ENCODE data around the gene ZNF385D.

The ZNF385D gene

GRCh38 chr3:21517184-21517583 is 233.8 kb downstream of the ZNF385D start:
- Histone ChIP-seq H4K8ac (ENCODE audit: low read length) (no peak overlapping the region), H2AK5ac (ENCODE audit: low read length, severe bottlenecking) (no peak overlapping the region), H2AFZ (ENCODE audit: low read depth, low read length) (no peak overlapping the region), H3K27me3 (ENCODE audit: control insufficient read depth in 1 of 2, insufficient read depth in 1 of 2, low read length in 2 of 2) (no peaks in the 10 kb centered on the region), H3K9ac (ENCODE audit: low read length) (no peak overlapping the region), H3K18ac (ENCODE audit: low read depth in 1 of 2, low read length in 2 of 2) (no peak overlapping the region), H2BK12ac (ENCODE audit: low read length in 2 of 2) (no peak overlapping the region), H3K36me3 (ENCODE audit: control insufficient read depth in 1 of 2, insufficient read depth in 2 of 2, low read depth in 1 of 2, low read length in 2 of 2) (no peaks in the 10 kb centered on the region), H3K4ac (ENCODE audit: low read depth in 1 of 2, low read length in 2 of 2) (no peak overlapping the region), H3K4me3 (ENCODE audit: insufficient read depth in 1 of 2, low read depth in 1 of 2, low read length in 2 of 2) (no peak overlapping the region), H3K27ac (ENCODE audit: low read length, poor library complexity, severe bottlenecking) (no peak overlapping the region), H4K91ac (ENCODE audit: low read length) (no peak overlapping the region), H2BK120ac (ENCODE audit: low read depth, low read length) (no peak overlapping the region), H2BK5ac (ENCODE audit: low read depth, low read length, poor library complexity, severe bottlenecking) (no peak overlapping the region), H3K9me3 (ENCODE audit: control insufficient read depth, low read length) (no peaks in the 10 kb centered on the region), H2BK15ac (ENCODE audit: low read depth, poor library complexity, severe bottlenecking) (no peak overlapping the region), H3K4me2 (ENCODE audit: low read length, poor library complexity, severe bottlenecking) (no peak overlapping the region), H3K23ac (ENCODE audit: low read length in 2 of 2) (no peak overlapping the region), H3K14ac (ENCODE audit: low read length in 2 of 2) (no peak overlapping the region), H3K4me1 (ENCODE audit: control insufficient read depth, insufficient read depth, low read depth, low read length) (no peaks in the 10 kb centered on the region), H3K79me1 (replicated peaks; ENCODE audit: low read length, poor library complexity, severe bottlenecking) (no peaks in the 10 kb centered on the region)
- DNase-seq: no peak
- WGBS: 86% methylated on average over 3 of the region's 3 CpGs

DNA sequence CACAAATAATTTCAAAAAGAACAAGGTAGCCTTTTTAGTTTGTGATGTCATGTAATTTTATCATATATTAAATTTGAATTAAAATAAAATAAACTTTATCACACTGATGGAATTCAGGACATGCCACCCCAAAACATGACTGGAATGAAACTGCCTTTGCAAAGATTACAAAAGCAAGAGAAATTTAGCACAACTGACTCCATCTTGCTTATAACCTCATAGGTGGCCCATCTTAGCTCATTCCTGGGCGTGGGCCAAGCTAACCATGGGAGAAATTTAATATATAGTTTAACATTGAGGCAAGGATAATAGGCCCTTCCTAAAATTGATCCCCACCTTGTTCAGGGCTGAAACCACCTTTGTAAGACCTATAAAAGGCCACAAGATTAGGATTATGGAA is 235.6 kb downstream of the ZNF385D start:
- no peak overlapping the region for H3K27ac ChIP-seq (ENCODE audit: low read length, poor library complexity, severe bottlenecking)
- no peak overlapping the region for H2BK15ac ChIP-seq (ENCODE audit: low read depth, poor library complexity, severe bottlenecking)
- no peaks in the 10 kb centered on the region for H3K79me1 ChIP-seq (replicated peaks; ENCODE audit: low read length, poor library complexity, severe bottlenecking)
- no peak overlapping the region for H2AK5ac ChIP-seq (ENCODE audit: low read length, severe bottlenecking)
- H2BK5ac ChIP-seq (ENCODE audit: low read depth, low read length, poor library complexity, severe bottlenecking): no peak overlapping the region
- H3K4me2 ChIP-seq (ENCODE audit: low read length, poor library complexity, severe bottlenecking): no peak overlapping the region
- no CpG with 5 or more reads among the region's 1 CpG for whole genome bisulfite sequencing
- no peak overlapping the region for H3K4me3 ChIP-seq (ENCODE audit: insufficient read depth in 1 of 2, low read depth in 1 of 2, low read length in 2 of 2)
- H3K14ac ChIP-seq (ENCODE audit: low read length in 2 of 2): no peak overlapping the region
- no peak overlapping the region for H2AFZ ChIP-seq (ENCODE audit: low read depth, low read length)
- no peak for DNase-seq
- H4K91ac ChIP-seq (ENCODE audit: low read length): no peak overlapping the region
- no peak overlapping the region for H3K23ac ChIP-seq (ENCODE audit: low read length in 2 of 2)
- no peaks in the 10 kb centered on the region for H3K4me1 ChIP-seq (ENCODE audit: control insufficient read depth, insufficient read depth, low read depth, low read length)
- no peak overlapping the region for H4K8ac ChIP-seq (ENCODE audit: low read length)
- H3K4ac ChIP-seq (ENCODE audit: low read depth in 1 of 2, low read length in 2 of 2): no peak overlapping the region
- H2BK120ac ChIP-seq (ENCODE audit: low read depth, low read length): no peak overlapping the region
- H3K9me3 ChIP-seq (ENCODE audit: control insufficient read depth, low read length): no peaks in the 10 kb centered on the region
- no peak overlapping the region for H3K9ac ChIP-seq (ENCODE audit: low read length)
- no peak overlapping the region for H3K18ac ChIP-seq (ENCODE audit: low read depth in 1 of 2, low read length in 2 of 2)
- H2BK12ac ChIP-seq (ENCODE audit: low read length in 2 of 2): no peak overlapping the region
- H3K36me3 ChIP-seq (ENCODE audit: control insufficient read depth in 1 of 2, insufficient read depth in 2 of 2, low read depth in 1 of 2, low read length in 2 of 2): peaks cover 0 to 4% of the 10 kb centered on the region in 2 experiments
- H3K27me3 ChIP-seq (ENCODE audit: control insufficient read depth in 1 of 2, insufficient read depth in 1 of 2, low read length in 2 of 2): no peaks in the 10 kb centered on the region

GRCh38 chr3:21509731-21510470 is 241.1 kb downstream of the ZNF385D start:
- H2BK15ac ChIP-seq (ENCODE audit: low read depth, poor library complexity, severe bottlenecking): no peak overlapping the region
- no peak overlapping the region for H2BK12ac ChIP-seq (ENCODE audit: low read length in 2 of 2)
- no peak overlapping the region for H3K4ac ChIP-seq (ENCODE audit: low read depth in 1 of 2, low read length in 2 of 2)
- H3K27me3 ChIP-seq (ENCODE audit: control insufficient read depth in 1 of 2, insufficient read depth in 1 of 2, low read length in 2 of 2): no peaks in the 10 kb centered on the region
- DNase-seq: no peak
- no peaks in the 10 kb centered on the region for H3K79me1 ChIP-seq (replicated peaks; ENCODE audit: low read length, poor library complexity, severe bottlenecking)
- no peaks in the 10 kb centered on the region for H3K9me3 ChIP-seq (ENCODE audit: control insufficient read depth, low read length)
- H3K9ac ChIP-seq (ENCODE audit: low read length): no peak overlapping the region
- WGBS: 100% methylated on average over 1 of the region's 5 CpGs
- H3K14ac ChIP-seq (ENCODE audit: low read length in 2 of 2): no peak overlapping the region
- H3K4me3 ChIP-seq (ENCODE audit: insufficient read depth in 1 of 2, low read depth in 1 of 2, low read length in 2 of 2): no peak overlapping the region
- no peaks in the 10 kb centered on the region for H3K4me1 ChIP-seq (ENCODE audit: control insufficient read depth, insufficient read depth, low read depth, low read length)
- no peak overlapping the region for H4K8ac ChIP-seq (ENCODE audit: low read length)
- no peak overlapping the region for H3K23ac ChIP-seq (ENCODE audit: low read length in 2 of 2)
- H2AFZ ChIP-seq (ENCODE audit: low read depth, low read length): no peak overlapping the region
- no peak overlapping the region for H3K27ac ChIP-seq (ENCODE audit: low read length, poor library complexity, severe bottlenecking)
- peaks cover 0 to 24% of the 10 kb centered on the region in 2 experiments for H3K36me3 ChIP-seq (ENCODE audit: control insufficient read depth in 1 of 2, insufficient read depth in 2 of 2, low read depth in 1 of 2, low read length in 2 of 2)
- H2BK120ac ChIP-seq (ENCODE audit: low read depth, low read length): no peak overlapping the region
- no peak overlapping the region for H3K4me2 ChIP-seq (ENCODE audit: low read length, poor library complexity, severe bottlenecking)
- H4K91ac ChIP-seq (ENCODE audit: low read length): no peak overlapping the region
- no peak overlapping the region for H3K18ac ChIP-seq (ENCODE audit: low read depth in 1 of 2, low read length in 2 of 2)
- H2BK5ac ChIP-seq (ENCODE audit: low read depth, low read length, poor library complexity, severe bottlenecking): no peak overlapping the region
- no peak overlapping the region for H2AK5ac ChIP-seq (ENCODE audit: low read length, severe bottlenecking)

GRCh38 chr3:21508246-21508645 is 242.8 kb downstream of the ZNF385D start:
- H3K27me3 ChIP-seq (ENCODE audit: control insufficient read depth in 1 of 2, insufficient read depth in 1 of 2, low read length in 2 of 2): no peaks in the 10 kb centered on the region
- H2AK5ac ChIP-seq (ENCODE audit: low read length, severe bottlenecking): no peak overlapping the region
- H3K9me3 ChIP-seq (ENCODE audit: control insufficient read depth, low read length): no peaks in the 10 kb centered on the region
- peaks cover 0 to 24% of the 10 kb centered on the region in 2 experiments for H3K36me3 ChIP-seq (ENCODE audit: control insufficient read depth in 1 of 2, insufficient read depth in 2 of 2, low read depth in 1 of 2, low read length in 2 of 2)
- no peak overlapping the region for H3K14ac ChIP-seq (ENCODE audit: low read length in 2 of 2)
- H2BK15ac ChIP-seq (ENCODE audit: low read depth, poor library complexity, severe bottlenecking): no peak overlapping the region
- no peak overlapping the region for H3K23ac ChIP-seq (ENCODE audit: low read length in 2 of 2)
- no peak overlapping the region for H4K91ac ChIP-seq (ENCODE audit: low read length)
- no peak overlapping the region for H3K18ac ChIP-seq (ENCODE audit: low read depth in 1 of 2, low read length in 2 of 2)
- no peak overlapping the region for H3K4me2 ChIP-seq (ENCODE audit: low read length, poor library complexity, severe bottlenecking)
- H3K4me1 ChIP-seq (ENCODE audit: control insufficient read depth, insufficient read depth, low read depth, low read length): no peaks in the 10 kb centered on the region
- H3K9ac ChIP-seq (ENCODE audit: low read length): no peak overlapping the region
- H2AFZ ChIP-seq (ENCODE audit: low read depth, low read length): no peak overlapping the region
- H3K79me1 ChIP-seq (replicated peaks; ENCODE audit: low read length, poor library complexity, severe bottlenecking): no peaks in the 10 kb centered on the region
- DNase-seq: no peak
- H3K27ac ChIP-seq (ENCODE audit: low read length, poor library complexity, severe bottlenecking): no peak overlapping the region
- no peak overlapping the region for H2BK5ac ChIP-seq (ENCODE audit: low read depth, low read length, poor library complexity, severe bottlenecking)
- no peak overlapping the region for H4K8ac ChIP-seq (ENCODE audit: low read length)
- H2BK12ac ChIP-seq (ENCODE audit: low read length in 2 of 2): no peak overlapping the region
- no peak overlapping the region for H3K4ac ChIP-seq (ENCODE audit: low read depth in 1 of 2, low read length in 2 of 2)
- H3K4me3 ChIP-seq (ENCODE audit: insufficient read depth in 1 of 2, low read depth in 1 of 2, low read length in 2 of 2): no peak overlapping the region
- no peak overlapping the region for H2BK120ac ChIP-seq (ENCODE audit: low read depth, low read length)
